DND-41 (cell line): ENCODE results near the gene GTPBP4.

ENCODE experiments used
- ATAC-seq: fragments of 200-7000 bp; cut with Tn5 transposase; 3 replicates; pipeline ENCODE4 v1.9.1; 2021; ENCODE audit warnings: low read depth; ENCODE audit not compliant: insufficient read depth
- DNase-seq: peaks from one replicate; pipeline ENCODE4 v3.0.0-alpha.2; 2020
- H2AFZ ChIP-seq: 2 replicates; pipeline ENCODE4 v1.6.0; 2012; ENCODE audit warnings: low read depth, low read length
- H3K27ac ChIP-seq: 2 replicates; pipeline ENCODE4 v1.5.1; 2012; ENCODE audit warnings: low read length, inconsistent platforms
- H3K27me3 ChIP-seq: fragments of 200-600 bp; sonication (generic); 2 replicates; pipeline ENCODE4 v1.6.0; 2012; ENCODE audit warnings: low read length, mild to moderate bottlenecking, inconsistent platforms; ENCODE audit not compliant: insufficient read depth, poor library complexity
- H3K36me3 ChIP-seq: 2 replicates; pipeline ENCODE4 v1.5.1; 2012; ENCODE audit warnings: low read length, inconsistent platforms; ENCODE audit not compliant: insufficient read depth
- H3K4me1 ChIP-seq: 2 replicates; pipeline ENCODE4 v1.5.1; 2012; ENCODE audit warnings: mild to moderate bottlenecking, low read length; ENCODE audit not compliant: insufficient read depth
- H3K4me2 ChIP-seq: 2 replicates; pipeline ENCODE4 v1.6.0; 2012; ENCODE audit warnings: mild to moderate bottlenecking, moderate library complexity, low read length, inconsistent platforms; ENCODE audit not compliant: insufficient read depth
- H3K4me3 ChIP-seq, 2 experiments: fragments of 200-600 bp in 1 of 2; shearing (Covaris generic) in 1 of 2; 2 replicates each; pipeline ENCODE4 v1.5.1; 2012 to 2016; ENCODE audit warnings: inconsistent platforms in 2 of 2, low read length in 2 of 2, mild to moderate bottlenecking in 2 of 2, low read depth in 1 of 2, moderate library complexity in 1 of 2
- H3K79me2 ChIP-seq: 2 replicates; pipeline ENCODE4 v1.6.0; 2012; ENCODE audit warnings: low read length, inconsistent platforms; ENCODE audit not compliant: insufficient read depth
- H3K9ac ChIP-seq: 2 replicates; pipeline ENCODE4 v1.6.0; 2012; ENCODE audit warnings: low read depth, mild to moderate bottlenecking, inconsistent platforms, low read length, moderate library complexity
- H3K9me3 ChIP-seq: 2 replicates; pipeline ENCODE4 v1.5.1; 2012; ENCODE audit warnings: low read length, moderate library complexity, mild to moderate bottlenecking, inconsistent platforms; ENCODE audit not compliant: insufficient read depth, severe bottlenecking
- H4K20me1 ChIP-seq: 2 replicates; pipeline ENCODE4 v1.6.0; 2012; ENCODE audit warnings: low read length; ENCODE audit not compliant: insufficient read depth
- EZH2 ChIP-seq: IDR thresholded peaks from 3 replicates; pipeline ENCODE4 v1.6.1; 2012; ENCODE audit warnings: borderline replicate concordance, low read depth, mild to moderate bottlenecking, moderate library complexity, low read length, inconsistent platforms; ENCODE audit not compliant: severe bottlenecking
- TF ChIP-seq, protein P1 (sequence below): IDR thresholded peaks from 2 replicates; pipeline ENCODE4 v1.5.1; 2012; ENCODE audit warnings: borderline replicate concordance, low read length, moderate library complexity, mild to moderate bottlenecking; ENCODE audit not compliant: poor library complexity, severe bottlenecking; ENCODE audit errors: extremely low read depth

The GTPBP4 gene

GRCh38 chr10:968546-969199 lies 19.6 kb upstream of the GTPBP4 start:
- no peaks in the 10 kb centered on the region for H4K20me1 ChIP-seq
- no peaks in the 10 kb centered on the region for H3K9me3 ChIP-seq
- ATAC-seq (no peak), DNase-seq (no peak)
- H2AFZ ChIP-seq, result no peak overlapping the region
- H3K27me3 ChIP-seq, result no peaks in the 10 kb centered on the region
- H3K4me3 ChIP-seq, result no peak overlapping the region
- H3K36me3 ChIP-seq, result no peaks in the 10 kb centered on the region
- H3K4me1 ChIP-seq, result no peaks in the 10 kb centered on the region
- TF ChIP-seq, protein P1, sequence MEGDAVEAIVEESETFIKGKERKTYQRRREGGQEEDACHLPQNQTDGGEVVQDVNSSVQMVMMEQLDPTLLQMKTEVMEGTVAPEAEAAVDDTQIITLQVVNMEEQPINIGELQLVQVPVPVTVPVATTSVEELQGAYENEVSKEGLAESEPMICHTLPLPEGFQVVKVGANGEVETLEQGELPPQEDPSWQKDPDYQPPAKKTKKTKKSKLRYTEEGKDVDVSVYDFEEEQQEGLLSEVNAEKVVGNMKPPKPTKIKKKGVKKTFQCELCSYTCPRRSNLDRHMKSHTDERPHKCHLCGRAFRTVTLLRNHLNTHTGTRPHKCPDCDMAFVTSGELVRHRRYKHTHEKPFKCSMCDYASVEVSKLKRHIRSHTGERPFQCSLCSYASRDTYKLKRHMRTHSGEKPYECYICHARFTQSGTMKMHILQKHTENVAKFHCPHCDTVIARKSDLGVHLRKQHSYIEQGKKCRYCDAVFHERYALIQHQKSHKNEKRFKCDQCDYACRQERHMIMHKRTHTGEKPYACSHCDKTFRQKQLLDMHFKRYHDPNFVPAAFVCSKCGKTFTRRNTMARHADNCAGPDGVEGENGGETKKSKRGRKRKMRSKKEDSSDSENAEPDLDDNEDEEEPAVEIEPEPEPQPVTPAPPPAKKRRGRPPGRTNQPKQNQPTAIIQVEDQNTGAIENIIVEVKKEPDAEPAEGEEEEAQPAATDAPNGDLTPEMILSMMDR, result no peak
- no peak for TF ChIP-seq EZH2
- no peaks in the 10 kb centered on the region for H3K79me2 ChIP-seq
- H3K27ac ChIP-seq, result no peak overlapping the region
- no peak overlapping the region for H3K4me2 ChIP-seq
- H3K9ac ChIP-seq, result no peak overlapping the region

DNA sequence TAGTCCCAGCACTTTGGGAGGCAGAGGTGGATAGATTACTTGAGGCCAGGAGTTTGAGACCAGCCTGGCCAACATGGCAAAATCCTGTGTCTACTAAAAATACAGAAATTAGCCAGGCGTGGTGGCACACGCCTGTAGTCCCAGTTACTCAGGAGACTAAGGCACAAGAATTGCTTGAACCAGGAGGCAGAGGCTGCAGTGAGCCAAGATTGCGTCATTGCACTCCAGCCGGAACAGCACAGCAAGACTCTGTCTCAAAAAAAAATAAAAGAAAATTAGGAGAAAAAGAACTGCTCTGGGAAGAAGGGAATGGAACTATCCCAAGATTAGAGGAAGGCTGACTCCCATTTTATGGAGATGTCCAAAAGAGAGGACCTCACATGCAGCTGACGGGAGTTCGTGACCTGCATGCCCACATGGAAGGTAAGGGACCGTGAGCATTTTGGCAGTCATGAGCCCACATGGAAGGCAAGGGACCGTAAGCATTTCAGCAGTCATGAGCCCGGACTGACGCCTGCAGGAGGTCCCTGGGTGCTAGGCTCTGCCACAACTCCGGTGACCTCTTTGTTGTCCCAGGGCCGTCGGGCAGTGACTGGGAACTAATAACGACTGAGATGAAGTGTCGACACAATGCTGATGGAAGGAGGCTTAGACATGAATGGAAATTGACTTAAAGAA lies 18.6 kb upstream of the GTPBP4 start:
- H3K4me1 ChIP-seq, result no peaks in the 10 kb centered on the region
- no peak for ATAC-seq
- H3K27me3 ChIP-seq, result no peaks in the 10 kb centered on the region
- H3K9me3 ChIP-seq, result no peaks in the 10 kb centered on the region
- H4K20me1 ChIP-seq, result no peaks in the 10 kb centered on the region
- no peak overlapping the region for H3K27ac ChIP-seq
- H3K79me2 ChIP-seq, result no peaks in the 10 kb centered on the region
- TF ChIP-seq EZH2, result no peak
- H3K36me3 ChIP-seq, result no peaks in the 10 kb centered on the region
- no peak overlapping the region for H3K4me2 ChIP-seq
- no peak overlapping the region for H2AFZ ChIP-seq
- H3K9ac ChIP-seq, result no peak overlapping the region
- DNase-seq, result no peak
- H3K4me3 ChIP-seq, result no peak overlapping the region

GRCh38 chr10:970311-971149 lies 17.7 kb upstream of the GTPBP4 start:
- TF ChIP-seq, protein P1, result no peak
- TF ChIP-seq EZH2, result no peak
- H3K27me3 ChIP-seq, result no peaks in the 10 kb centered on the region
- H3K4me3 ChIP-seq, result no peak overlapping the region
- no peak overlapping the region for H3K4me2 ChIP-seq
- no peak overlapping the region for H2AFZ ChIP-seq
- no peaks in the 10 kb centered on the region for H4K20me1 ChIP-seq
- no peaks in the 10 kb centered on the region for H3K36me3 ChIP-seq
- no peak for ATAC-seq
- no peak overlapping the region for H3K27ac ChIP-seq
- H3K9ac ChIP-seq, result no peak overlapping the region
- DNase-seq, result no peak
- H3K79me2 ChIP-seq, result no peaks in the 10 kb centered on the region
- no peaks in the 10 kb centered on the region for H3K4me1 ChIP-seq
- H3K9me3 ChIP-seq, result no peaks in the 10 kb centered on the region

DNA sequence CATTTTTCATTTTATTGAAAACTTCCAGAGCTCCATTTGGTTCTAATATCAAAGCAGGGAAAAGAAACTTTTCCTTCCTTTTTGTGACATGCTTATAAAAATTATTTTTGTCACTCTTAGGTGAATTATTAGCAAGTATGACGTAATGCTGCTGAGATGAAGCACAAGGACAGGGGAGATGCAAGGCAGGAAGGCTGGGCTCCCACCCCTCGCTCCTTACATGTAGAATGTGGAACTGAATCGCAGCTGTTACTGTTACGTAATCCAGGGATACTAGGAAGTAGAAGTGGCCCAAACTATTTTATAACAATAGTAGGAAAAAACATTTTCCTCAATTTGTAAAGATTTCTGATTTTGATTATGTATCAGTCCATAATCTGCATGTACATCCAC lies 17.1 kb upstream of the GTPBP4 start:
- Histone ChIP-seq H3K4me2 (no peak overlapping the region), H3K36me3 (no peaks in the 10 kb centered on the region), H2AFZ (no peak overlapping the region), H3K9me3 (no peaks in the 10 kb centered on the region), H3K27ac (no peak overlapping the region), H3K4me3 (no peak overlapping the region), H4K20me1 (no peaks in the 10 kb centered on the region), H3K4me1 (no peaks in the 10 kb centered on the region), H3K79me2 (no peaks in the 10 kb centered on the region), H3K27me3 (no peaks in the 10 kb centered on the region), H3K9ac (no peak overlapping the region)
- no peak for TF ChIP-seq EZH2
- TF ChIP-seq, protein P1, result no peak
- DNase-seq, result no peak
- ATAC-seq, result no peak
